BJ (cell line): ENCODE data around the gene SLC25A48. TPM values are rescaled to one million over a fixed set of nuclear protein-coding genes. Genes with fewer than 3 reads are reported as not detected.

ENCODE experiments used
- CTCF ChIA-PET: fragments of 350-600 bp; formaldehyde crosslinking; extraction: SDS; loops from one replicate; lab custom pipeline; 2021; ENCODE audit warnings: antibody characterized with exemption, inconsistent platforms; lab: Yijun Ruan, JAX
- POLR2A ChIA-PET: fragments of 300-600 bp; sonication (Branson Sonifier 250); formaldehyde crosslinking; extraction: SDS; loops from one replicate; lab custom pipeline; 2021; ENCODE audit warnings: antibody characterized with exemption; lab: Charles Lee
- DNase-seq: peaks from one replicate; pipeline ENCODE4 v3.0.0-alpha.2; 2011; ENCODE audit warnings: low read depth
- H3K27me3 ChIP-seq: 2 replicates; pipeline ENCODE4 v1.6.0; 2011; ENCODE audit warnings: low read length; ENCODE audit not compliant: control insufficient read depth, insufficient read depth
- H3K36me3 ChIP-seq: 2 replicates; pipeline ENCODE4 v1.5.1; 2011; ENCODE audit warnings: low read length; ENCODE audit not compliant: control insufficient read depth, insufficient read depth
- H3K4me3 ChIP-seq: 2 replicates; pipeline ENCODE4 v1.5.1; 2011; ENCODE audit warnings: low read depth, mild to moderate bottlenecking, control low read depth, low read length
- CTCF ChIP-seq: IDR thresholded peaks from 2 replicates; pipeline ENCODE4 v1.5.1; 2011; ENCODE audit warnings: low read depth, mild to moderate bottlenecking, control low read depth, inconsistent platforms, low read length, moderate library complexity; ENCODE audit not compliant: insufficient read depth
- polyA plus RNA-seq: library from polyadenylated mRNA; depleted of rRNA; stranded (reverse); fragments of >200 nt; gene quantifications from 2 replicates; pipeline ENCODE4 v1.2.3, GENCODE V29; 2011

Gene SLC25A48
- polyA plus RNA-seq, 1 experiment, result not detected

DNA sequence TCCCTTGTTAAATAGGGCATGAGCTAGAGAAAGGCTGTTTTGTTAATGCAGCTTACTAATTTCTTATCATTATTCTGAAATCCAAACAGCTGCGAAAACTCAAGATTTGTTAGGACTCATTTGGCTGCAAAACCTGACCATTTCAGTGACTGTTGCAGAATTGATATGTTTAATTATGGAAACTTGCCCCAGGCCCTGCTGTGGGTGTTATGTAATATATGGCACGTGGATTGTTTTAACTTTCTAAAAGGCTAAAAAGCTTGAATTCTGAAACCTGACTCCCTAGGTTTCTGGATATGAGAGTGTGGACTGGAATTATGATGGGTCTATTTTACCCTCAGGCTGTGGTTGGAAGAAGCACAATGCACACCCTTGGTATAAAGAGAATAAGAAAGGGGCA lies 56.8 kb downstream of the SLC25A48 start:
- DNase-seq, result no peak
- TF ChIP-seq CTCF, result no peak

GRCh38 chr5:135891791-135892190 lies 57.3 kb downstream of the SLC25A48 start:
- CTCF ChIA-PET, result interaction anchor here (0.9 to 5.1 kb wide), 7 partner anchors 10 to 321 kb away, joined by 3 to 74 read pairs (median 4); no protein-coding TSS in a partner anchor
- no peak for DNase-seq
- no peak overlapping the region for H3K4me3 ChIP-seq
- TF ChIP-seq CTCF, result no peak
- POLR2A ChIA-PET, result no interaction called here
- peaks cover 5% of the 10 kb centered on the region; the same call in 1 of the 2 replicates for H3K27me3 ChIP-seq
- no peaks in the 10 kb centered on the region for H3K36me3 ChIP-seq

More for the DNA sequence above, 56.8 kb downstream of the SLC25A48 start:
- Histone ChIP-seq H3K4me3 (no peak overlapping the region), H3K27me3 (peaks cover 5% of the 10 kb centered on the region; the same call in 1 of the 2 replicates), H3K36me3 (no peaks in the 10 kb centered on the region)
- POLR2A ChIA-PET, result no interaction called here
- CTCF ChIA-PET, result interaction anchor here (0.9 to 5.1 kb wide), 6 partner anchors 15 to 321 kb away, joined by 3 to 74 read pairs (median 4); no protein-coding TSS in a partner anchor

- CTCF ChIA-PET, result interaction anchor here (0.7 to 1.4 kb wide), 3 partner anchors 11 to 328 kb away, joined by 3 to 8 read pairs (median 3); no protein-coding TSS in a partner anchor
Measured at GRCh38 chr5:135894276-135894675, 59.8 kb downstream of the SLC25A48 start.

DNA sequence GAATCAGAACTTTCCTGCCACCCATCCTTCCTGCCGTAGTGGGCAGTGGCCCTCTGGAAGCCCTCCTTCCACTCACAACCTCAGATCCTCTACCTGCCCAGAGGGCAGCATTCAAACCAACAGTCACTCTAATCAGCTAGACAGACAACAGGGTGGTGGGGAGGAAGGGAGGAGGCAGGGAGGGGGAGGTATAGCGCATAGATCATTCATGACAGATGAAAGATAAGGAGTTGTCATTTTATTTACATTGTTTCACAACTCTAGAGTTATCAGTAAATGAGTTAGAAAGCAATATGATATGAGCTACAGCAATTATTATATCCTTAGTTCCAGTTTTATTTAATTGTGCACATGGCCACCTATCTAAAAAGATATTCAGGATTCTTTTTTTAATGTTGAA lies 60.3 kb downstream of the SLC25A48 start:
- no peak for TF ChIP-seq CTCF
- ChIA-PET POLR2A (no interaction called here), CTCF (interaction anchor here (0.7 to 1.6 kb wide), 2 partner anchors 12 to 317 kb away, joined by 3 to 4 read pairs; no protein-coding TSS in a partner anchor)
- Histone ChIP-seq H3K36me3 (no peaks in the 10 kb centered on the region), H3K4me3 (no peak overlapping the region), H3K27me3 (peaks cover 4% of the 10 kb centered on the region)
- no peak for DNase-seq

More at GRCh38 chr5:135894276-135894675, 59.8 kb downstream of the SLC25A48 start:
- Histone ChIP-seq H3K4me3 (no peak overlapping the region), H3K36me3 (no peaks in the 10 kb centered on the region), H3K27me3 (peaks cover 4% of the 10 kb centered on the region)
- POLR2A ChIA-PET, result no interaction called here
- no peak for TF ChIP-seq CTCF
- DNase-seq, result no peak

GRCh38 chr5:135895474-135896006 lies 61.1 kb downstream of the SLC25A48 start, which contains the start of gene IL9:
IL9 (minus strand) TSS chr5:135895841; CDS start chr5:135895816, 25 bp downstream.
- POLR2A ChIA-PET, result no interaction called here
- TF ChIP-seq CTCF, result no peak

More at GRCh38 chr5:135895474-135896006, 61.1 kb downstream of the SLC25A48 start, which contains the start of gene IL9:
- Histone ChIP-seq H3K4me3 (no peak within 1 kb of the TSS), H3K36me3 (no peaks in the 10 kb centered on the region), H3K27me3 (peaks cover 4% of the 10 kb centered on the region)
- CTCF ChIA-PET, result interaction anchor here (1.6 kb wide), 1 partner anchor 316 kb away, joined by 4 read pairs; no protein-coding TSS in a partner anchor
- DNase-seq, result no peak
